ENCODE results near the gene GSN.

GSN gene

DNA sequence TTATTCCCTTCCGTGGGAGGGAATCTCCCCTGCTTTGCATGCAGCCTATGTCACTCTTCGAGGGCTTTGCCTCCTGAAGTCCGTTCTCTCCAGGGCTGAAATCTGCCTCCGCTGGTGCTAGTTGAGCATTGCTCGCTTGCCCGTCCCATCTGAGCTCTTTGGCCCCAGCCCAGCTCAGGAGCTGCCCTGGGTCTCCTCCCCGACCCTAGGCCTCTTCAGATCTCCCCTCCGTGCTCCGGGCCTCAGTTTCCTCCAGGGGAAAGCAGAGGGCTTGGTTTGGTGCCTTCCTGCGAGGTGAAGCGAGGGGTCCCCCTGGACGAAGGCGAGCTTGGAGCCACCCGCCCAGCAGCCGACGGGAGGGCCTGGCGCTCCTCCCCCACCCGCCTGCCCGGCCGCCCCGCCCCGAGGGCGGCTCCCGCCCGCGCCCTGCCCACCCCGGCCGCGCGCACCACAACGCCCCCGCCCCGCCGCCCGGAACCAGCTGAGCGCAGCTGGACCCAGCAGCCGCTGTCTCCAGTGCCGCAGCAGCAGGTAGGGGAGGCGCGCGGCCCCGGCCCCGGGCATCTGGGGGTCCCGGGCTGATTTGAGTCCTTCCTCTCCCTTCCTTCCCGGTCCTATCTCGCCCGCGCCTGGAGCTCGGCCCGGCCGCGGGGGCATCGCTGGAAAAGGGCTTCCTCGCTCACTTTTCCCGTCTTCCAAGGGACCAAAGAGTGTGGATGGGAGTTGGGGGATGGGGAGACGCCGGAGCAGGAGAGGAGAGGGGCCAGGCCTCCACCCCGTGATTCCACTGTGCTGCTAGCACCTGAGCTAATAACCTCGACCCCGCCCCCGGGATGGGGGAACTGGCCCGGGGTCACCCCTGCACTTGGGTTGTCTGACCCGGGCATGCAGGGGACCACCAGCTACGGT, at the start of gene GSN:
TSS of gene GSN (plus strand) at position 474 of the 909 bp plus-strand sequence. CDS start 33,810 bp downstream, outside the sequence.
- DNase-seq (ENCODE audit: low read depth in 2 of 2): no peak

DNA sequence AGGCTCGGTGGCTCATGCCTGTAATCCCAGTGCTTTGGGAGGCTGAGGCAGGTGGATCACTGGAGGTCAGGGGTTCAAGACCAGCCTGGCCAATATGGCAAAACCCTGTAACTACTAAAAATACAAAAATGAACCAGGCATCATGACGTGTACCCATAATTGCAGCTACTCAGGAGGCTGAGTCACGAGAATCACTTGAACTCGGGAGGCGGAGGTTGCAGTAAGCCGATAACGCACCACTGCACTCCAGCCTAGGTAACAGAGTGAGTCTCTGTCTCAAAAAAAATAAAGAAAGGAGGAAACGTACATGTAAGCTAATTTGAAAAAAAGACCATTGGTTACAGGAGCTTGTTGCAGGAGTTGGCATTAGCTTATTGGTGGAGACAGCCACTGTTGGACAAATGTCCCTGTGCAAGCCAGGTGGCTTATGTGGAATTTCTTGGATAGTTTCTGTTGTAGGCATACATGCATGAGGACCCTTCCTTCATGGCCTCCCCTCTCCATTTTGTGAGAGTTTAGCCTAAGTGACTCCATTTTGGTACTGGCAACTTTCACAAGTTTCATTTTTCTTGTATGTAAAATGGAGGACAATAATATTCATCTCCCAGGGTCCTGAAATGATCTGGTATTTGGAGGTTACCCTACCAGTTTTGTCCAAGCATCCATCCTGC, 49.5 kb upstream of the GSN start:
- DNase-seq (ENCODE audit: low read depth in 2 of 2): no peak

DNA sequence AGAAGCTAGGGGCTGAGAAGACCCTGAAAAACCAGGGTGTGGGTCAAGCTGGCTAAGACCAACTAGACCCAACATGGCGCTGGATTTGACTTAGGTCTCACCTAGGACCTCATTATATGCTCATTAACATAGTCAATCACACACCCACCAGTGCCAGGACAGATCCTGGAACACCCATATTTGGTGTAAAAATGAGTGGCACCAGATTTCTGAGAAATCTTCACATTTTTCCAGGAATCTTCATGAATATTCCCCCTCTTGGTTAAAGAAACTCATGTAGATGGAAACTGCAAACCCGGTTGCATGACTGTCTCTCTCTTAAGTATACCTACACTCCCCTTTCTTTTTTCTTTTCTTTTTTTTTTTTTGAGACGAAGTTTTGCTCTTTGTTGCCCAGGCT, 48.4 kb upstream of the GSN start:
- no peak for DNase-seq (ENCODE audit: low read depth in 2 of 2)

DNA sequence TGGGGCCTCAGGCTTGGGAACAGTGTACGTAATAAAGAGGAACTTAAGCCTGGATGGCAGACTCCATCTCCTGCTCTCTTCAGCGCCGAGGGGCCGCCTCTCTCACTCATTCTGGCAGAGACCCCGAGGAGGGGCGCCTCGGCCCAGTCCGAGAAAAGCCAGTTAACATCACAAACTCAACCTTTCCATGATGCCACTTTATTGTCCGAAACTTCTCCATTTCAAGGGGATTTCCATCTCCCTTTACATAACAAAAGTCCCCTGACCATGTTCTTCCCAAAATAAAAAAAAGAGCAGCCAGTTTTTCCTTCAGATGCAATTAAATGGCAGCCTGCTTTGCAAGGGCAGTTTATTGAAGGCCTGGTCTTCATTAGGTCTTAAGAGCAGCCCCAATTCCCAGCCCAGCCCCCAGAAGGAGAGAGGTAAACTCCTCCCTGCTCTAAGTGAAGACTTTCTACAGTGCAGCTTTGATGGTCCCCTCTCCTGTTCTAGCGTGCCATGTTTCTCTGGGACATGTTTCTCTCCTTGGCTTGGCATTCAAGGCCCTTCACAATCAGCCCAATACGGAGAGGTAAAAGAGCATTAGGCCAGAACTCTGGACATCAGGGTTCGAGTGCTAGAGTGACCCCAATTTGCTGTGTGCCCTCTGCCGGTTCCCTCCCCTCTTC, 46.8 kb upstream of the GSN start:
- no peak for DNase-seq (ENCODE audit: low read depth in 2 of 2)

DNA sequence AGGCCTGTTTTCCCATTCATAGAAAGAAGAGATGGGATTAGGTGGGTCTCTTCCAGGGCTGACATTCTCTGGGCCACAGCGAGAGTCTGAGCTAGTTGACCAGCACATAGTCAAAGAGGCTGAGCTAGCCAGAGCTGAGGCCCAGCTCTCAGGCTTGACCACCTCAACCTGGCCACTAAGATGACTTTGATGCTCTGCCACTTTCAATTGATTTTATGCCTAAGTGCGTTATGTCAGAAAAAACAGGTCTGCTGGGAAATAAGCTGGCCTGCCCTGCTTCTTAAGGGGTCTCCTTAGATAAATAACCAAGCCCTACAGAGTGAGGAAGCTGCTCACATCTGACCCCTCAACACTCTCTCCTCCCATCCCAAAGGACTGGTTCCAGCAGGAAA, 46.3 kb upstream of the GSN start:
- no peak for DNase-seq (ENCODE audit: low read depth in 2 of 2)

DNA sequence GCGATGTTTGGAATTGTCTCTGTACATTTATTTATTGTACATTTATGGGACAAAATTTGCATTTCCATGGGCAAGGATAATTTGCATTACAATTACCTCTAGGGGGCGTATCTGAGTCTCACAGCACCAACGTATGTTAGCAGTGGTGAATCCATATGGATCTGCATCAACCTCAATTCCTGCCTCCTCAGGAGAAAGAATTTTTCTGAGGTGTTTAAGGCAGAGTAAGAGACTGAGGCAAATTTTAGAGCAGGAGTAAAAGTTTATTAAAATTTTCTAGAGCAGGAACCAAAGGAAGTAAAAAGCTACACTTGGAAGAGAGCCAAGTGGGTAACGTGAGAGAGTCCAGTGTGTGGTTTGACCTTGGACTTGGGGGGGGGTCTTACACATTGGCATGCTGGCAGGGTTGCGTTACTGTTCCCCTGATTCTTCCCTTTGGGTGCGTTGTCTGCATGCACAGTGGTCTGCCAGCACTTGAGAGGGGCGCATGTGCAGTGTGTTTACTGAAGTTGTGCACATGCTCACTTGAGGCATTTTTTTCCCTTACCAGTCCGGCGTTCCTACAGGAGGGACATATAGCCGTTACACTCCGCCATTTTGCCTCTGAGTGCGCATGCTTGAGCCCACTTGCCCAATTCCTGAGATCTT, 45.3 kb upstream of the GSN start:
- DNase-seq (ENCODE audit: low read depth in 2 of 2): peak in 1 of 2 experiments; percentile 44

DNA sequence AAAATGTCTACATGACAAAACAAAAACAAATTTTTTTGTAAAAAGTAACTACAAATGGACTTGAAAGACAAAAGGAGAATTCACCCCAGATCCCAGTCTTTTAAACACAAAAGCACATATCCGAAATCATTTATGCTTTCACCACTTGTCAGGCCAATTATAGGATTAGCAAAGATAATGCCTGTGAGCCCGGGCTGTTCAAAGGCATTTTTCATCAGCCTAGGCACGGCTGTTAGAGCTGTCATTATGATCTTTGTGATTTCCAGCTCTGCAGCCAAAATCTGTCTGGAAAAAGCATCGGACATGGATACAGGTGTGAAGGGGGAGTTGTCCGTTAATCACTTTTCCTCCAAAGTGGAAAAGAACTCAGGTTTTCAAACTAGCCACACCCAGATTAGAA, 42.7 kb upstream of the GSN start:
- DNase-seq (ENCODE audit: low read depth in 2 of 2): no peak

DNA sequence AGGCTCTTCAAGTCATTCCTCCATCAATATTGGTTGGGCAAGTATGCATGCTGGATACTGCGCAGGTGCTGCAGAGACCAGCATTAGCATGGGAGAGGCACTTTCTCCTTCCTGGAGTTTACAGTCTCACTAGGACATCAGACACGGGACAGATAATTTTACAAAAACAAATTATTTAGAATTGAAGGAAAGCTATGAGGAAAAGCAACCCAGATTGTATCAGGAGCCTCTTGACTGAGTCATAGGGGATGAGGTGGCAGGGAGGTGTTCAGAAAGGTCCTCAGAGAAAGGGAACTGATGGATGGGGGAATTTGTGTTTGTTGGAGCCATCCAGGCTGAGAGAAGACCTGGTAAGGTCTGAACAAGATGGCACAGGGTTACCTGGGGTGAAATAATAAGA, 41.8 kb upstream of the GSN start:
- DNase-seq (ENCODE audit: low read depth in 2 of 2): no peak

DNA sequence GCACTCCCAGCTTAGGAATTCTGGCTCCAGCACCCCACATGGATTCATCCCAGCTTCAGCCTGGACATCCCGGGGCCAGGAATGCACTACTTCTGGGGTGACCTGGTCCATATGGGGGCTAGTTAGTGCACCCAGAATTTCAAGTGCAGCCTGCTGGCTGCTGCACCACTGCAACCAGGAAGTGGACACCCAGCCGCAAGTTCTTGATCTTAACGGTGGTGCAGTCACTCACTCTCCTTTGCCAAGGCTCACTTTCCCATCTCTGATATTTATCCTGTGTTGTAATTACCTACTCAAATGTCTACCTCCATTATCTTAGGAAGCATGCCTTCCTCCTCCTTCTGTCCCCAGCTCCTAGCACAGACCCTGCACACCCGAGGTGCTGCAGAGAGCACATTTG, 40.1 kb upstream of the GSN start:
- DNase-seq (ENCODE audit: low read depth in 2 of 2): no peak

DNA sequence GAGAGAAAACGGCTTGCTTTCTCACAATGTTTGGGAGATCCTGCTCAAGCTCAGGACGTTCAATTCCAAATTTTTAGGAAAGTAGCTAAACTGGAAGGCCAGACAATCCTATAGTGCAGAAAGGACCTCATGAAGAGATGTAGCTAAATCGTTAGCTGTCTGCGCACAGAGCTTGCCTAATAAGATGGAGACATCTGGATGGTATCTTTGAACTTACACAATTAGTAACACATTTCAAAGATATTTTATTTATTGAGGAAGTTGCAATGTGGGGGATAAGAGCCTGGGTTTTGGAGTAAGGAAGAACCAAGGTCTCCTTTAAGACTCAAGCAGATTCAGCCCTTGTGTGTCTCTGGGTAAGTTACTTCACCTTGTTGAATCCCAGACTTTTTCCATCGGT, 37.7 kb upstream of the GSN start:
- DNase-seq (ENCODE audit: low read depth in 2 of 2): peak in 1 of 2 experiments; percentile 36

DNA sequence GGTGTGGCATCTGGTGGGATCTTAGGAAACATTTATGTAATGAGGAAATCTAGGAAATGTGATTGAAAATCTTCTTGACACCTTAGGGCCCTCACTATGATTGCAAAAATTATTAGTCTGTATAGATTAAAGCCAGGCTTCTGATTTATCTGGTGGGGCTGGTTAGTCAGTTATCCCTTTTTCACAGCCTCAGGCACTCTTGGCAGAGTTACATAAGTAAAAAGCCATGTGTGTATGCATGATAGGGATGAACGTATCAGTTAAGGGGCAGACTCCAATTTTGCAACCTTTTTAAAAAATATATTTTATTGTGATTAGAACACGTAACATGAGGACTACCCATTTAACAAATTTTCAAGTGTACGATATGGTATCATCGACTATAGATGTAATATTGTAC, 35.7 kb upstream of the GSN start:
- no peak for DNase-seq (ENCODE audit: low read depth in 2 of 2)

DNA sequence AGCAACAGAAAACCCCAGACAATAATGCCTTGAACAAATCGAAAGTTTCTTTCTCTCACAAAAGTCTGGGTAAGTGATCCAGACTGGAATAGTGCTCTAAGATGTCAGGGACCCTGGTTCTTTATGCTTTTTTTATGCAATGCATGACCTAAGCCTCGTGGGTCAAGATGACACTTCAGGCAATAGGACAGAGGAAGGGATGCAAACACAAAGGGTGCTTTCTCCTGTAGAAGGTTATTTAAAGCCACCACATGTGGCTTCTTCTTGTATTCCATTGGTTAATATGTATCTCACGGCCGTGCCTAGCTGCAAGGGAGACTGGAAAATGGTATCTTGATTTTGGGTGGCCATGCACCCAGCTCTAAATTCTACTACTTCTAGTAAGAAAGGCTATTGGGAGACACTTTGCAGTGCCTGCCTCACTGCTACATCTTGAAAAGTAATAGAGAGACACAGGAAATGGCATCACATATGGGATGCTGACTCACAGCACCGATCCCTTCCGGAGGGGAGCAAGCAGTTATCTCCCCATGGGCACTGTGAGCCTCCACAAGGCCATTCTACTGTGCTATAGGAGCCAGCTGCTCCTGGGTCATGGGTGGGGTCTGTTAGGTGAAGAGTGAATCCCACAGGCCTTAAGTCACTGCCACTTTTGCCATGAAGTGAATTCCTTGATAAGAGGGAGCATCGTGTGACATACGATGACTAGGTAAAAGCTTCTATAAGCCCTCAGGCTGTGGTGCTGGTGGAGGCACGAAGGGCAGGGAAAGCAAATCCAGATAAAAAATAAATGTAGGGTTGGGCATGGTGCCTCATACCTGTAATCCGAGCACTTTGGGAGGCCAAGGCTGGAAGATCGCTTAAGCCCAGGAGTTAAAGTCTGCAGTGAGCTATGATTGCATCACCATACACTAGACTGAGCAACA, 33.8 kb upstream of the GSN start:
- DNase-seq (ENCODE audit: low read depth in 2 of 2): no peak

DNA sequence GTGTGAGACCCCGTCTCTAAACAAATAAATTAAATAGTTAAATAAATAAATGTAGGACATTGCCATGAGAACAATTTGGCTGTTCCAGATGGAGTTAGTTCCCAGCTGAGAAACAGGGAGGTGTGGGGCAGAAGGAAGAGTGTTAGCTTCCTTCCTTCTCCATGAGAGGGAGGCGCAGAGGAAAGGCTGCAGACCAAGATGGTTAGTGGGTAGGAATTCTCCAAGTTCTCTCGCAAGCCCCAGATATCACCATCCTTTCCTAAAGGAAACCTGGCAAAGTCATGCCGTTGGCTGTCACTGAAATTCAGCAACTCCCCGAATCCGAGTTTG, 33.2 kb upstream of the GSN start:
- DNase-seq (ENCODE audit: low read depth in 2 of 2): no peak

DNA sequence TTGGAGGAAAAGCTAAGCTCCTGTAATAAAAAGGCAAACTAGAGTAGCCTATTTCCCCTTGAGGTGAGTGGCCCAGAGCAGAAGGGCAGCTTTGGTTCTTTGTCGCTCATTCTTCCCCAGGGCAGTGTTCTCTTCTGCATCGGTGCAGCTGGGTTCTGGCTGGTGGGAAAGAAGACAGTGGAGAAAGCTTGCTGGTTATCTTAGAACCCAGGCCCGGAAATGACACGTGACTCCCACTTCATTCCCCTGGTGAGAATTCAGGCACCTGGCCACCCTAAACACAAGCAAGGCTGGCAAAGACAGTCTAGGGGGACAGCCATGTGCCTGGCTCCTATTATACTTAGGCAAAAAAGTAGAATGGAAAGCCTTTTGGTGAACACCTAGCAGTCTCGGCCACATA, 32.5 kb upstream of the GSN start:
- DNase-seq (ENCODE audit: low read depth in 2 of 2): no peak

DNA sequence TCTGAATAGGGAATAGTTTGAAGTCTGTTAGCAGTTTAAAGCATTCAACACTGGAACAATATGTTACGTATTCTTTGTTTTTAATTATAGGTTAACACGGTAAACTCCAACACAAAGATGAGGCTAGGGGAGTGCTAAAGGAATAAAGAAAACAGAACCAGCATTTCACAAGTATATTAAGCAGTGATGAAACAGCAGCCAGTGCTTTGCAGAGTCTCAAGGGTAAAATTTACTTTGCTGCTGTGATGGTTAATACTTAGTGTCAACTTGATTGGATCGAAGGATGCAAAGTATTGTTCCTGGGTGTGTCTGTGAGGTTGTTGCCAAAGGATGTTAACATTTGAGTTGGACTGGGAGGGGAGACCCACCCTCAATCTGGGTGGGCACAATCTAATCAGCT, 30.0 kb upstream of the GSN start:
- DNase-seq (ENCODE audit: low read depth in 2 of 2): no peak

DNA sequence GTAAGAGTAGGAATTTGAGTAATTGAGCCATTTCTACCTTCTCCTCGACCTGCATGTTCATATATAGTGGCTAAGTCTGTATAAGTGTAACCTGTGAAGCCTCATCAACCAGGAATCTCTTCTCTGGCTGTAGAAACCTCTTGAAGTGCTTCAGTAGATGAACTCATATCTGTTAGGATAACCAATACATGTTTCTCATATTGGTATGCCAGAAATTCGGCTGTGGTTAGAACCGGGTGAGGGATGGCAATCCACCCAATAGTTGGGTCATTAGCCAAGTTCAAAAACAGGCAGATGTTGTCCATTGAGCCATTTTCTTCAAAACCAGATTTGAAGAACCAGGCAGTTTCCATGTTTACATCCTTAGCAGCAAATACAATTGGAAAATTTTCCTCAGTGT, 28.9 kb upstream of the GSN start:
- no peak for DNase-seq (ENCODE audit: low read depth in 2 of 2)

DNA sequence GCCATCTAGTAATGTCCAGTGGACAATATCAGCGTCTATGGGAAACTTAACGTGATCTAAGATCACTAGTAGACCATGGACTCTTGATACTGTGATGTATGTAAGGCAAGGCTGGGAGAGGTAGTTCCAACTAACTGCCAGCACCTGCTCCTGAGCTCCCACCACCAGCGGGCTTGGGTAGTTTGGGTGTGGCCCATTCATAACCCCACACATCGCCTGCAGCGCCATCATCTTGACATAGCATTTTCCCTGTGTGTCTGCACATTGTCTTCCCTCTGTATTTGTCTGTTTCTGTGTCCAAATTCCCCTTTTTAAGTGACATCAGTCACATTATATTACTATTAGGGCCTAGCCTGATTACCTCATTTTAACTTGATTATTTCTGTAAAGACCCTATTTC, 28.1 kb upstream of the GSN start:
- no peak for DNase-seq (ENCODE audit: low read depth in 2 of 2)

DNA sequence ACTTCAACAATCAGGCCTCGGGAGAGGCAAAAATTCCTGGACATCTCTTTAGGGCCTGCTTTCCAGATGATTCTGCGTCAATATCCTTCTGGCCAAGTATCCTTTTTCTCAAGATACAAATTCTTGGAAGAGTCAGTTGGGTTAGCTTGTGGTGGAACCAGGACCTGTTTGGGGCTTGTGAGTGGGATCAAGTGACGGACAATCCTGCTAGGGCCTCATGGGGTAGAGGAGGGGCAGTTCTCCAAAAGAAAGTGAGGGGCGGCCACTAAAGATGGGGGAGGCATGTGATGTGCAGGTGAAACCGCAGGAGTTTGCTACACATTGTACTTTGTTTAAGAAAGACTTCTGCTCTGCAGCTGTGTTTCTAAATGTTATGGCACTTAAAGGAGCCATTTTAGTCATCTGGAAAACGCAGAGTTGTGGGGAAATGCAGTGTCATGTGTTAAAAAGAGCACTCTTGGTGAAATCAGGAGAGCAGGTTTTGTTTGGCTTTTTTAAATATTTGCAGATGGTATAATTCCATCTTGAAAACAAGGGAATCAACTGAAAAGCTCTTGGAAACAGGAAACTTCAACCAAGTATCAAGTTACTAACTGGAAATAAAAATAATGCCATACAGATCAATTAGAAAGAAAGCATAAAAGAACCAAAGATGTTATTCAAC, 27.4 kb upstream of the GSN start:
- DNase-seq (ENCODE audit: low read depth in 2 of 2): peak in 1 of 2 experiments; percentile 52

DNA sequence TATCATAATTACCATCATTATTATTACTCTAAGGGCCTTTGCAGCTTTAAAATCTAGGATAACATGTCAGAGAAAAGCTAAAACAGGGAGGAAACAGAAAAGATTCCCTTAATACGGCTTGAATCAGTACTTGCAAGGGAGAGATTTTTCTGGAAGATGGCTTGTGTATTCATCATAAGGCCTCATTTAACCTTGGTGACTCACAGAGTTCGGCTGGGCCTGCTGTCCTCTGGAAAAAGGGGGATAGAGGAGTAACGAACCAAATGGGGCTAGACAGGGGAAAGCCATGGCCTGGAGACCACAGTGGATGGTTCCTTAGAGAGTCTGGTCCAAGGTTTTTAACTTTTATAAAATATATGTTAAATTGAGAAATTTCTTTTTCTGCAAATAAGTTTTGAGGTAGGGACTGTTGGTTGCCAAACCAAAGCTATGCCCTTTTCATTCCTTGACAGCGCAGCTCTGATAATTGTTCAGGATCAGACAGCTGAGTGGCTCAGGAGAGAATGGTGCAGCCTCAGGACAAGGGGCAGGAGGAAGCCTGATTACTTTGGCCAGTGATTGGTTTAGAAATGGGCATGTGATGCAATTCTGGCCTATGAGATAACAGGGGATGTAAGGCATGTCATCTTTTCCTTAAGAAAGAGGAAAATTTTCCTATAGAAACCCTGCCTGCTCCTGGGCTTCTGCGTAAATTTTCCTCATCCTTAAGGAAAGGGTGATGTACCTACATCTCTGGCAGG, 25.6 kb upstream of the GSN start:
- DNase-seq (ENCODE audit: low read depth in 2 of 2): no peak

DNA sequence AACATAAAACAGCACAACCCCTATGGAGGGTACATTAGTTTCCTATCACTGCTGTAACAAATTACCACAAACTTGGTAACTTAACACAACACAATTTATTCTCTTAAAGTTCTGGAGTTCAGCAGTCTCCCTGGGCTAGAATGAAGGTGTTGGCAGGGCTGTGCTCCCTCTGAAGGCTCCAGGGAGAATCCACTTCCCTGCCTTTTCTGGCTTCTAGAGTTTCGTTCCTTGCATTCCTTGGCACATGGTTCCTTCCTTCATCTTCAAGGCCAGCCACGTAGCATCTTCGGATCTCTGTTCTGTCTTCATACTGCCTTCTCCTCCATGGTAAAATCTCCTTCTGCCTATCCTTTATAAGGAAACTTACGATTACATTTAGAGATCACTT, 25.0 kb upstream of the GSN start:
- DNase-seq (ENCODE audit: low read depth in 2 of 2): no peak
